Transverse colon (tissue), 4 donors: Measurements from ENCODE around the gene LDLRAP1. TPM values are rescaled to one million over a fixed set of nuclear protein-coding genes. Genes with fewer than 3 reads are reported as not detected.
A peak's percentile ranks its signal among the peaks of the same experiment; 100 is the strongest.

Experiments
- DNase-seq: peaks from one replicate; pipeline ENCODE4 v3.0.0-alpha.2; 2019
- H3K27ac ChIP-seq, 4 donors: fragments of 200-600 bp; sonication (generic); 2 replicates each; pipeline ENCODE4 v1.5.1; 2016 to 2018; ENCODE audit warnings: inconsistent platforms in 4 of 4
- H3K27me3 ChIP-seq: fragments of 200-600 bp; sonication (generic); 2 replicates; pipeline ENCODE4 v1.5.1; 2017; ENCODE audit warnings: inconsistent platforms
- H3K36me3 ChIP-seq, 4 donors: fragments of 200-600 bp; sonication (generic); 2 replicates each; pipeline ENCODE4 v1.5.1; 2017 to 2019; ENCODE audit warnings: inconsistent platforms in 4 of 4
- H3K4me1 ChIP-seq, 4 donors: fragments of 200-600 bp; sonication (generic); 2 replicates each; pipeline ENCODE4 v1.5.1; 2017 to 2020; ENCODE audit warnings: inconsistent platforms in 4 of 4
- H3K4me3 ChIP-seq, 4 donors: fragments of 200-600 bp; sonication (generic); 1 replicate in 1 of 4; 2 replicates in 3 of 4; pipeline versions ENCODE4 v1.5.1 to v1.6.1; 2017 to 2019; ENCODE audit warnings: inconsistent platforms in 4 of 4
- H3K9me3 ChIP-seq, 2 donors: fragments of 200-600 bp; sonication (generic); 2 replicates each; pipeline ENCODE4 v1.5.1; 2017 to 2019; ENCODE audit warnings: inconsistent platforms in 2 of 2
- CTCF ChIP-seq, 5 experiments: fragments of 200-600 bp in 3 of 5; fragments of 450-650 bp in 2 of 5; sonication (generic) in 3 of 5; IDR thresholded peaks; 1 replicate in 2 of 5; 2 replicates in 3 of 5; pipeline ENCODE4 v1.5.1; 2016 to 2017; ENCODE audit warnings: antibody characterized with exemption in 5 of 5, inconsistent platforms in 3 of 5, mild to moderate bottlenecking in 2 of 5, moderate library complexity in 1 of 5
- EP300 ChIP-seq: sonication (generic); formaldehyde crosslinking; IDR thresholded peaks from one replicate; pipeline ENCODE4 v1.6.1; 2017; ENCODE audit warnings: antibody characterized with exemption, low read depth
- POLR2A ChIP-seq: fragments of 450-650 bp; IDR thresholded peaks from one replicate; pipeline ENCODE4 v1.6.1; 2016; ENCODE audit warnings: antibody characterized with exemption, mild to moderate bottlenecking, moderate library complexity
- POLR2AphosphoS5 ChIP-seq, 3 donors: sonication (generic); formaldehyde crosslinking; IDR thresholded peaks; one replicate each; pipeline ENCODE4 v1.6.1; 2016; ENCODE audit warnings: antibody characterized with exemption in 3 of 3
- WGBS, 2 donors: methylation state at CpG; one replicate each; pipeline ENCODE4 v1.1.5; 2018; ENCODE audit warnings: low coverage in 1 of 2; 5-methylcytosine and 5-hydroxymethylcytosine counted together
- in situ Hi-C, 4 donors: fragments of 200-750 bp; cut with MboI; loops; one replicate each; pipeline versions ENCODE4 v1.15.0 to v1.15.1; 2017; ENCODE audit warnings: low sequenced_read_pairs in 3 of 4, low pct_ligation_motif_present in 1 of 4, low pct_unique_long_range_greater_than_20kb in 1 of 4
- intact Hi-C: fragments of 100-400 bp; cut with DNase I; formaldehyde crosslinking; loops from one replicate; pipeline ENCODE4 v1.15.1; 2023; ENCODE audit warnings: low total_unique reads
- total RNA-seq, 4 donors: library from RNA; depleted of rRNA; stranded (reverse); fragments of >200 nt; gene quantifications; one replicate each; pipeline ENCODE4 v1.1.0, GENCODE V29; 2016

LDLRAP1 gene
- total RNA-seq, 4 donors from 2014 or later: 24.9 to 75.6 (median 37.8) TPM

DNA sequence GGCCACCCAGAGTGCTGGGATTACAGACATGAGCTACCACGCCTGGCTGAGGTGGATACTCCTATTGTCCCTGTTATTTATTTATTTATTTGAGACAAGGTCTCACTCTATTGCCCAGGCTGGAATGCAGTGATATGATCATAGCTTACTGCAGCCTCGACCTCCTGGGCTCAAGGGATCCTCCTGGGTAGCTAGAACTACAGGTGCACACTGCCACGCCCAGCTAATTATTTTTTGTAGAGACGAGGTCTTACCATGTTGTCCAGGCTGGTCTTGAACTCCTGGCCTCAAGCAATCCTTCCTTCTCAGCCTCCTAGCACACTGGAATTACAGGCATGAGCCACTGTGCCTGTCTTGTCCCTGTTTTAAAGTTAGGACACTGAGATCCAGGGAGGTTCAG, 5.2 kb downstream of the LDLRAP1 start:
- in situ Hi-C loops (no loop called here), intact Hi-C loops (no loop called here)
- Histone ChIP-seq H3K27ac (peak overlapping the region; percentile 81 to 90 (median 86)), H3K4me3 (no peak overlapping the region), H3K36me3 (no peaks in the 10 kb centered on the region), H3K27me3 (no peaks in the 10 kb centered on the region), H3K9me3 (no peaks in the 10 kb centered on the region), H3K4me1 (peaks cover 37 to 57% (median 46%) of the 10 kb centered on the region in 4 donors)
- no peak for TF ChIP-seq POLR2A
- no peak for TF ChIP-seq EP300
- TF ChIP-seq CTCF (IDR thresholded peaks at IDR 0.05): no peak
- no peak for TF ChIP-seq POLR2AphosphoS5 (IDR thresholded peaks at IDR 0.05)
- 20 to 54% methylated on average over 1 to 4 of the region's 4 CpGs for WGBS, 2 donors
- no peak for DNase-seq

DNA sequence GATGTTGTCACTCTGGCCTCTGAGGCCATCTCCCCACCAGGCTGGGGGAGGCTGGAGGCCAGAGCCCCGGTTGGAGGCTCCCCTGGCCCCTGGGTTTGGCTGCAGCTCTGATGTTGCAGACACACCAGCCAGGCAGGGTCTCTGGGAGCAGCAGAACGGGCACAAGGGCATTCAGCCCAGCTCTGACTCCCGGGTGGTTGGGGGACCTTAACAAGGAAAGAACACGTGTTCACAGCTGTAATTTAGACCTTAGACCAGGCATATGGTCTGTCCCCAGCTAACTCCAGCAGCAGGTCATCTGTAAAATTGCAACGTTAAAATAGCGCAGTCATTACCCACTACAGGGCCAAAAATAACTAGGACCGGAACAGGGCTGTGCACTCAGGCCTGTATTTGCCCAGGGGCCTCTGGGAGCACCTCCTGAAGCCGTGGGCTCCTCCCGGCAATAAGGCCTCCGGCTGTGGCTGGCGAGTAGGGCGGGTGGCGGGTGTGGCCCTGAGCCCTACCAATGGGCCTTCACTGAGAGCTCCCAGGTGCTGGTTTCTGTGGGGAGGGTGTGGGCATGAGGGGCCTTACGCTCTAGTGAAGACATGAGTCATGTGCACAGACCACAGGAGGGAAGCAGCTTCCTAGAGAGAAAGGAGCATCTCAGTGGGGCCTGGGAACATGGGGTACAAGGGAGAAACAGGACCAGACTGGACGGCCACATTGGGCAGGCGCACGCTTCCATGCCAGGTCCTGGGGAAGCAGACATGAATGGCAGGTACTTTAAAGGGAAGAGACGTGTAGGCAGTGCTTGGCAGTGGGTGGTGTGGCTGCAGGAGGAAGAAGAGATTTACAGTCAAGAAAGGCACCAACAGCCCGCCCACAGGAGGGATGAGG, 6.1 kb downstream of the LDLRAP1 start:
- WGBS, 2 donors: 43% methylated on average over 17 of the region's 19 CpGs; no CpG with 5 or more reads in 1 of the 2 donors
- TF ChIP-seq POLR2A (peak; percentile 46), POLR2AphosphoS5 (IDR thresholded peaks at IDR 0.05) (peak; percentile 17 to 59 (median 42)), EP300 (no peak)
- H3K4me3 ChIP-seq: no peak overlapping the region
- H3K4me1 ChIP-seq: peaks cover 35 to 54% (median 41%) of the 10 kb centered on the region in 4 donors
- in situ Hi-C loops: no loop called here
- H3K9me3 ChIP-seq: no peaks in the 10 kb centered on the region
- intact Hi-C loops: no loop called here
- peak; percentile 92 for DNase-seq
- no peaks in the 10 kb centered on the region for H3K27me3 ChIP-seq
- H3K36me3 ChIP-seq: no peaks in the 10 kb centered on the region
- peak overlapping the region; percentile 81 to 90 (median 86) for H3K27ac ChIP-seq

DNA sequence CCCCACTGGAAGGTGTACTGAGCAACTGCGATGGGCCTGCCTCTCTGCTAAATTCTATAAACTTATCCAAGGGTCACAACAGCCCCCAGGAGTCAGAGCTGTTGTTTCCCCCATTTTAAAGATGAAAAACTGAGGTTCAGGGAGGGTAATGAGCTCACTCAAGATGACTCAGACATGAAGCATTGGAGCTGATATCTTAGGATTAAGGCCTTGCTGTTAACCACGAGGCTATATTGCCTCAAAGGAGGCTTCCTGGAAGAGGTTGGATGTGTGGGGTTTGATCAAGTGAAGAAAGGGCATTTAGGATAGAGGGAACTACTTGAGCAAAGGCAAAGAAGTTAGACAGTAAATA, 6.7 kb downstream of the LDLRAP1 start:
- Histone ChIP-seq H3K27ac (peak overlapping the region; percentile 81 to 90 (median 86)), H3K36me3 (no peaks in the 10 kb centered on the region), H3K27me3 (no peaks in the 10 kb centered on the region), H3K9me3 (no peaks in the 10 kb centered on the region), H3K4me3 (no peak overlapping the region), H3K4me1 (peaks cover 29 to 47% (median 34%) of the 10 kb centered on the region in 4 donors)
- WGBS, 2 donors: 22 to 40% methylated on average over 1 to 2 of the region's 2 CpGs
- intact Hi-C loops: no loop called here
- in situ Hi-C loops: no loop called here
- DNase-seq: no peak
- TF ChIP-seq POLR2AphosphoS5 (IDR thresholded peaks at IDR 0.05) (no peak), POLR2A (no peak), EP300 (no peak), CTCF (IDR thresholded peaks at IDR 0.05) (no peak)

GRCh38 chr1:25550683-25551310, 7.4 kb downstream of the LDLRAP1 start:
- DNase-seq: no peak
- H3K27me3 ChIP-seq: no peaks in the 10 kb centered on the region
- 45 to 75% methylated on average over 2 to 3 of the region's 3 CpGs for WGBS, 2 donors
- no peaks in the 10 kb centered on the region for H3K9me3 ChIP-seq
- H3K4me1 ChIP-seq: peaks cover 24 to 41% (median 31%) of the 10 kb centered on the region in 4 donors
- H3K36me3 ChIP-seq: no peaks in the 10 kb centered on the region
- intact Hi-C loops: no loop called here
- H3K4me3 ChIP-seq: no peak overlapping the region
- TF ChIP-seq POLR2AphosphoS5 (IDR thresholded peaks at IDR 0.05) (no peak), EP300 (no peak), CTCF (IDR thresholded peaks at IDR 0.05) (no peak)
- peak overlapping the region; percentile 81 to 90 (median 86) for H3K27ac ChIP-seq
- in situ Hi-C loops: no loop called here
